Measurements from ENCODE around the gene COL5A3.

Gene COL5A3

DNA sequence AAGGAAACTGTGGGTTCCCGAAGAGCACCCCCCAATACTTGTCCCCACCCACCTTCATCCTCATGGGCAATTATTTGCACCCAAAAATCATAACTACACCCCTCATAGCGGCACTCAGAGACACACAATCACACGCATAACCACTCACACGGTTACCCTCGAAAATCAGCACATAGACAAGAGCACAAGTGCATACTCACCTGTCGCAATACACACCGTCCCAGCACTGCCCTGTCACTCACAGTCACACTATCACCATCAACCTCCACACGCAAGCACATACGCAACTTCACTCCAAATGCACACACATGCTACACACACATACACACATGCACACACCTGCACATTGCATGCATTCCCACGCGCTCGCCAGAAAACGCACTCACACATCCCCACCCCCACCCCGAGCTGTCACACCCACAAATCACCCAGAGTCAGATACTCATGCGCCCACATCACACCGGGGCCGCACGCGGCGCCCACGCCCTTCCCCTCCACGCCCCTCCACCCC is 535 bp downstream of the COL5A3 start:
- DNase-seq: no peak

DNA sequence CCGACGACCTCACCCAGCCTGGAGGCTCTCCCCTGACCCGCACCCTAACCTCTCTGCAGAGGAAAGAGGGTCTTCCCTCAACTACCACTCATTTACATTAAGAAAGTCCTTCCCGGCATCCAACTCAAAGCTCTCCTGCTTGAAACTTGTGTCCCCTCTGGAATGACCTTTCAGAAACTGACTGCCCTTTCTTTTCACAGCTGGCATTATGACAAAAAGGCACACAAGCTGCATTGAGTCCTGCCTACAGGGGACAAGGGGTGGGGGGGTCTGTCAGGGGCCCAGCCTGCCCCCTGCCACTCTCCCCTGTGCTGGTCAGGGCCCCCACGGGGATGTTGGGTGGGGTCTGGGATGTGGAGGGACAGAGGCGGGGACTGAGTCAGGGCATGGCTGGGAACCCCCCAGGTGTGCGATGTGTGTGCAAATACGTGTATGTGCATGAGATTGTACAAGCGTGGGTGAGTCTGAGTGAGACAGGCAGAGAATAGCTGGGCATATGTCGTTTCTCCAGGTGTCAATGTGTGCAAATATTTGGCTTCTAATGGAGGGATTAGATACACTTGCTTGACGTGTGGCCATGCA is 2.0 kb downstream of the COL5A3 start:
- no peak for DNase-seq

DNA sequence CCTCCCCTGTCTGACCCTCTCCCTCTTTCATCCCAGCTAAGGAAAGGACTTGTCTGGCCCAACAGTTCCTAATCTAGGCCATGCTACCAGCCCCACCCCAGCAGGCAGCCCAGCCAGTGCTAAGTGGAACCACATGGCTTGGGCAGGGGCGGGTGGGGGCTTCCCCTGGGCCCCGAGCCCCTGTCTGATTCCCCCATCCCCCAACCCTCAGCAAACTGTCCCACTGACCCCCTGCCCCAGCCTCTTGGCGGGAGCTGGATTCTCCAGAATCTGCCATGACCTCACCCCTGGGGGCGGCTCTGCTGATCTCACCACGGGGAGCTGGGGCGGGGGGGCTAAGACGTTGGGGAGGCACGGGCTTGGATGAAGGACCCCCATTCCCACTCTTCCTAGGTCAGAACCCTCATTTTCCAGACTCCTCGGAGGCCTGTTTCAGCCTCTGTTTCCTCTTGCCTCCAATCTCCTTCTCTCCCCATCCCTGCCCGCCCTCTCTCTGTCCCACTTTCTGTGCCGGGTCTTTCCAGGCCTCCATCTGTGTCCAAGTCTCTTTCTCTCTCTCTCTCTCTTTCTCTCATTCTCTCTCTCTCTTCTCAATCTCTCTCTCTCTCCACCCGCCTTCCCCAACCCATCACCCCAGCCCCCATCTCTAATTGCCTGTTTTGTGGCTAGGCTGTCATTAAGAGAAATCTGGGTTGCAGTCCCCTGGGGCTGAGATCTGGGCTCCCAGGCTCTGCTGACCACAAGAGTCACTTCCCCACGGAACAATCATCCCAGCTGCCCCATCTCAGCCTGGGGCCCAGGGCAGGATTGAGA is 2.7 kb downstream of the COL5A3 start:
- no peak for DNase-seq

DNA sequence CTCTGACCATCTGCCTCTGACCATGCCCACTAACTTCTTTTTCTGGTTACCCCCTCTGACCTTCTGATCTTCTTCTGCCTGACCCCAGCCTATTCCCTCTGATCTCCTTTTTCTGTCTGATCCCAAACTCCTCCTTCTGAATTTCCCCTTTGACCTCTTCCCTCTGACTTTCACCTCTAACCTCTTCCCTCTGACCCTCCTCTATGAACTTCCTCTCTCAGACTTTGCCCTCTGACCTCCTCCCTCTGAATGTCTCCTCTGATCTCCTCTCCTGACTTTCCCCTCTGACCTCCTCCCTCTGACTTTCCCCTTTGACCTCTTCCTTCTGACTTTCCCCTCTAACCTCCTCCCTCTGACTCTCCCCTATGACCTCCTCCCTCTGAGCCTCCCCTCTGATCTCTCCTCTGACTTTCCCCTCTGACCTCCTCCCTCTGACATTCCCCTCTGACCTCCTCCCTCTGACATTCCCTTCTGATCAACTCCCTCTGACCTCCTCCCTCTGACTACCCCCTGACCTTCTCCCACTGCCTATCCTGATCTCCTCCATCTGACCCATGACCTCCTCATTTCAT is 3.5 kb downstream of the COL5A3 start:
- DNase-seq: no peak

DNA sequence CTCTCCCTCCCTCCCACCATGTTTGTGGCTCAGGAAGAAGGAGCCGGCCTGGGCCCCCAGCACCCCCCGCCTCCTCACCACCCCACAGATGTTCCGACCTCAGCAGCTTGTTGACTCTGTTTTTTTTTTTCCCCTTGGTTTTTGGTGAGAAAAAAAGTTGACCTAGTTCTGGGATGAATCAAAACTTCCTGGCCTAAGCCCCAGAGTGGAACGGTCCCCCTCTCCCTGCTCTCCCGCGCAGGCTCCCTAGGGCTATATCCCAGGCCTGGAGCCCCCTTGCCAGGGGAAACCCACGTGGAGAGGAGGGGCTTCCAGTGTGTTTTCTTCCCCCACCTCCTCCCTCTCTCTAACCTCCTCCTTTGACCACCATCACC is 4.0 kb downstream of the COL5A3 start:
- no peak for DNase-seq

DNA sequence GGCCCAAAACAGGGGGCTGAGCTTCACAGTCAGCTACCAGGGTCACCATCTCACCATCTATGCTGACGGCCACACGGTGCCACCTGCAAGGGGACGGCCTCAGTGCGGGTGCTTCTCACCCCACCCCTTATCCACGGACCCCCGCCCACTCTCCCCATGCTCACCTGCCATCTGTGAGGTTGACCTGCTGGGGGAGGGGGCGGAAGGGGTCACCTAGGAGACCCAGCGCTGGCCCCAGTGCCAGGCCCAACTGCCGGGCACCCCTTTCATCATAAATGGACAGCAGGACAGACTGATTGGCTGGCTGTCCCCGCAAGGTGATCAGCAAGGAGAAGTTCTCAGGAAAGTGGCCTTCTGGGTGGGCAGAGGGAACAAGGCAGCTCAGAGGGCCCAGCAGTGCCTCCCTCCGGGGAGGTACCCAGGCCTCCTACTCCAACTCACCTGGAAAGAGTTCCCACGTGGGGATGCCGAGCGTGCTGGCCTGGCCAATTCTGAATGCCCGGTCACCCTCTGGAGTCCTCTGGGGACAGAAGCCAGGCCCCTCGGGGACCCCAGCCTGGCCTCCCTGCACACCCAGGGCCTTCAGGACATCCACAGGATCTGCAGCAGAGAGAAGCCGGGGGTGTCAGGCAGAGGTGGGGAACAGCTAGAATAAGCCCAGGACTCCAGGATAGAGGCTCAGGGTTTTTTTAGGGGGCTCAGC is 4.5 kb downstream of the COL5A3 start:
- DNase-seq: no peak

DNA sequence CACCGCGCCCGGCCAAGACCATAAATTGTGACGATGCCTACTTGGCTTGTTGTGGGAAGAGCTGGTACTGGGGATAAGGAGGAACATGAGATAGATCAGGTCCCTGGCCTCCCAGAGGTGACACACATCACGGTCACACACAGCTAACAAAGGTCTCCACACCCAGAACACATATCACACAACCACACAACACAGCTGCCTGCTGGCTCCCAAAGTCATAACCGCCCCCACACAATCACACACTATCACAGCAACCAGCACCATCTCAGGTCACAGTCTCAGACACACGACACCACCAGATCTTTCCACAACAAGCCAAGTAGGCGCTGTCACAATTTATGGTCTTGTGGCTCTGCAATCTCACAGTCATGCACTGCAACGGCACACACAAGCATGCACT is 5.7 kb downstream of the COL5A3 start:
- DNase-seq: no peak

DNA sequence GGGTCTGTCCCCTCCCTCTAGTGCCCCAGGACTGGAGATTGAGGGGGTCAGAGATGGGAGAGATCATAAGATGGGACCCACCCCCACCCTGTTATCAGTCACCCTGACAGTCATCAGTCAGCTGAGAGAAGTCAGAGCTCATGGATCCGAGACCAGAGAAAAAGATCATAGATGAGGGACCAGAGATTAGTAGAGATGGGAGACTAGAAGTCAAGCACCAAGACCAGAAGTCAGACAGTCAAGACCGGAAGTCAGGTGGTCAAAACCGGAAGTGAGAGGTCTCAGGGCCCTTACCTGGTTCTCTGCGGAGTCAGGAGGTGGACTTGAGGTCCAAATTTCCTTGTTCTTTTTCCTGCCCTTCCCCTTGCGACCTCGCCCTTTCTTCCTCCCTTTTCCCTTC is 7.0 kb downstream of the COL5A3 start:
- no peak for DNase-seq

DNA sequence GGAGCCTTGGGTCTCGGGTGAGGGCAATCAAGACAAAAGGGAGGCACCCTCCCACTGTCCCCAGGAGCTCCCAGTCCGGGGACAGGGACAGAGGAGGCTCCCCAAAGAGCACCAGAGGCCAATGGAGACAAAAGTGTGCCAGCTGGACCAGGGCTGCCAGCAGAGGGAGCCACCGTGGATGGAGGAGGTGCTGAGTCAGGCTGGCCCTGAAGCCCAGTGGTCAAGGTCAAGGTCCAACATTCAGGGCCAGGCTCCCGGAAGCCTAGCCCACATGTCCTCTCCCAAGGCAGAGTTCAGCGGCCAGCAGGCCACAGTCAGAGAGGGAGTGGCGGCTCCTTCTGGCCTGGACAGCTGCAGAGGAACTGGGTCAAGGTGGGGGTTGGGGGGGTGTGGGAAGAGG is 8.4 kb downstream of the COL5A3 start:
- DNase-seq: no peak

DNA sequence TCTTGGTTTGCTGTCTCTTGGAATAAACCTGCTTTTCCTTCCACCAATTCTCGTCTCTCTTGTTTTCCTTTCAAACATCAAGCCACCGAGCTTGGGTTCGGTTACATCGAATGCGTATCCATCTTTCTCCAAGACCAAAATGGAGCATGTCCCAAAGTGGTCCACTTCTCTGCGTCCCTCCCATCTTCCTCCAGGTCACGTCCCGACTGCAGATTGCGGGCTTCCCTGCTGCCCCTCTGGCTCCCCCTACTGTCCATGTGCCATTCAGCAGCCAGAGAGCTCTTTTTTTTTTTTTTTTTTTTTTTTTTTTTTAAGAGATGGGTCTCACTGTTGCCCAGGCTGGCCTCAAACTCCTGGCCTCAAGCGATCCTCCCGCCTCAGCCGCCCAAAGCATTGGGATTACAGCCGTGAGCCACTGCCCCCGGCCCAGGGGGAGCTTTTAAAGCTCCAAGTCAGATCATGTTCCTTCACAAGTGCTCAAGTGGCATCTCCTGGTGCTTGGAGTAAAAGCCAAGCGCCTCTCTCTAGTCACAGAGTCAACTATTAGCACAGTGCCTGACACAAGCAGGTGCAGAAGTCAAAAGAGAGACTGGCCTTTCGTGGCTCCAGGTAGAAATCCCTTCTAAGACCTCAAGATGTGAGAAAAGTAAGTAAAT is 10.0 kb downstream of the COL5A3 start:
- peak; percentile 47 to 54 for DNase-seq

DNA sequence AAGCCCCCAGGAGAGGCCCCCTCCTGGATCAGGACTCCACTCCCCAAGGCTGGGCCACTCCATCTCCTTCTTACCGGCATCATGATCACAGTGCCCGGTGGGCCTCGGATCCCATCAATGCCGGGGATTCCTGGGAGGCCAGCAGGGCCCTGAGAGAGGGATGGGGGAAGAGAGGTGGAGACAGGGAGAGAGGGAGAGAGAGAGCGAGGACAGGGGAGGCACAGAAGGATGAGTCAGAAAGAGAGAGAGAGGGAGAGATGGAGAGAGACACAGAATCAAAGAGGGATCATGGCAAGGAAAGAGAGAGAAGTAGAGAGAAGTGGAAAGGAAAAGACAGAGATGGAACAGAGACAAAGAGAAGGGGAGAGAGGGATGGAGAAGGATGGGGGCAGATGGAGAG is 13.8 kb downstream of the COL5A3 start:
- no peak for DNase-seq

DNA sequence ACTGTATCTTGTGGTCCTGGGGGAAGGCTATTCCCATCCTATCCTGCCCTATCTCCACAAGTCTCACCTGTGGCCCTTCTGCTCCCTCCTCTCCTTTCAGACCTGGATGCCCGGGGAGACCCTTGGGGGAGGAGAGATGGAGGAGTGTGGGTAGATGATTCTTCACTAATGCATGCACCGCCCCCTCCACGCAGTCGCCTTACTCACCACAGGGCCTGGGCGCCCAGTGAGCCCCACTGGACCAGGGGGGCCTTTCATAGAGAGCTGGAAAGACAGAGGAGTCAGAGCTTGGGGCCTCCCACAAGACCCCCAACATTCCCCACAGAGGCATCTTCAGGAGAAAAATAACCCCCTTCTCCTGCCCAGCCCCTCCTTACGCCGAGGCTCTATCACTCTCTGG is 14.3 kb downstream of the COL5A3 start:
- DNase-seq: no peak

DNA sequence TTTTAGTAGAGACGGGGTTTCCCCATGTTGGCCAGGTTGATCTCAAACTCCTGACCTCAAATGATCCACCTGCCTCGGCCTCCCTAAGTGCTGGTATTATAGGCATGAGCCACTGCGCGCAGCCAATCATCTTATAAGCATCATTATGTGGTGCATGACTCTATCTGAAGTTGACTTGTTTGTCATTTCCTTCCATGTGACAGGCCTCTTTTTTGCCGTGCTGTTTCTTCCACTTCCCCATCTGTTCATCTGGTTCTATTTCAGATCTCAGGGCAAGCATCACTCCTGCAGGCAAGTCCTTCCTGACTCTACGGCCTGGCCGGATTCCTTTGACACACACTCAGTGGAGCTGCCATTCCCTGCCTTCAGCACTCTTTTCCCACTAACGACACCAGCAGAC is 15.2 kb downstream of the COL5A3 start:
- no peak for DNase-seq

DNA sequence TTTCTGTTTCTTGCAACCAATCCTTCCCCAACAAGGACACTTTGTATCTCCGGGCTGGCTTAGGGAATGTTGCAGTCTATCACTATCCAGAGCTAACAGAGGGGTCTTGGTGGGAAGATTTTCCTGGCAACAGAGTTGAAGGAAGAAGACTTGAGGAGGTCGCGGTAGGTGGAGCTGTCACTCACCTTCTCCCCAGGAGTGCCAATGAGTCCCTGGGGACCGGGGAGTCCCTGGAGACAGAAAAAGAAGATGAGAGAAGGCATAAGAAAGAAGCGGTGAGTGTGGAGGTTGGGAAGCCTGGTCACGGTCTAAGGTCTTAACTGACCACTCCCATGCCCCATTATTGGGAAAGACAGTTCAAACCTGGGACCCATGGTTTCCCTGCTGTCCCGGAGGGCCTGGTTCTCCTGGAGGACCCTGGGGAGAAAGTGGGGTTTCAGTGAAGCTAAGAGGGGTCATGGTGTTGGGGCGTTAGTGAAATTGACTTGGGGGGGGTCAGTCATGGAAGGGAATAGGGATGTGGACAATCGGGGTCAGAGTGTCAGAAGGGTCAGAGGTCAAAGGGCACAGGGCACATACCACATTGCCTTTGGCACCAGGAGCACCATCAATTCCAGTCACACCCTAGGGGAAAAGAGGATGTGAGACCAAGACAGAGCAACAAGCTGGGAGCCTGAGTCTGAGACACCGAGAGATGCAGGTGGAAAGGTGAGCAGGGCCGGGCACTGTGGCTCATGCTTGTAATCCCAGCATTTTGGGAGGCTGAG is 18.7 kb downstream of the COL5A3 start:
- DNase-seq: no peak

DNA sequence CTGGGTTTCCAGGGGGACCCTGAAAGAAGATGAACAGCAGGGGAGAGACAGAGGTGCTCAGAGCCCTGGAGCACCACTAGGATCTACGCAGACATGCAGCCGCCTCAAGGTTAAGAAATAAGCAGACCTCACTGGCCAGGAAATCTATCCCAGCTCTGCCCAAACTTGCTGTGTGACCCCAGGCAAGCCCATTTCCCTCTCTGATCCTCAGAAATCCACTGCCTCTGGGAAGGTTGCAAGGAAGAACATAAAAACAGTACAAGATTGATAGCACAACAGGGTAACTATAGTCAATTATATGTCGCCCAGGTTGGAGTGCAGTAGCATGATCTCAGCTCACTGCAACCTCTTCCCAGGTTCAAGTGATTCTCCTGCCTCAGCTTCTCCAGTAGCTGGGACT is 20.8 kb downstream of the COL5A3 start:
- DNase-seq: no peak

DNA sequence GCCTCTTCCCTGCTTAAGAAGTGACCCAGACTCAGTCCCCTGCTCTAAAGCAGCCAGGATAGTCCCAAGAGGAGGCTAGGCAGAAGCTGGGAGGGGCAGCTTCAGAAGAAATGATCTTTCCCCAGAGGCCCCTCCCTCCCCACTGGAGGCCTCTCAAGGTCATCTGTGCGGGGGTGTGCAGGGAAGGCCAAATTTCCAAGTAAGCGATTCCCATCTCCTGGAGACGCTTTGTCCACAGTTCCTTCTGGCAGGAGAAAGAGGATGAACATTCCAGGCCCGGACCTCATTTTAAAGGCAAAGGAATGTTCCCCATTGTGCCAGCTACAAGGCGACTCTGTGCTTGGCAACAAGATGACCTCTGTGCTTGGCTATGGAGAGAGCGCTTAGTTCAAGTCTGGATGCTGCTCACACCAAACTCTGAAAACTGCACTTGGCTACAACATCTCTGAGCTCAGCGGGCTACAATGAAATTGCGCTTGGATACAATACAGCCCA is 23.5 kb downstream of the COL5A3 start:
- DNase-seq: no peak

DNA sequence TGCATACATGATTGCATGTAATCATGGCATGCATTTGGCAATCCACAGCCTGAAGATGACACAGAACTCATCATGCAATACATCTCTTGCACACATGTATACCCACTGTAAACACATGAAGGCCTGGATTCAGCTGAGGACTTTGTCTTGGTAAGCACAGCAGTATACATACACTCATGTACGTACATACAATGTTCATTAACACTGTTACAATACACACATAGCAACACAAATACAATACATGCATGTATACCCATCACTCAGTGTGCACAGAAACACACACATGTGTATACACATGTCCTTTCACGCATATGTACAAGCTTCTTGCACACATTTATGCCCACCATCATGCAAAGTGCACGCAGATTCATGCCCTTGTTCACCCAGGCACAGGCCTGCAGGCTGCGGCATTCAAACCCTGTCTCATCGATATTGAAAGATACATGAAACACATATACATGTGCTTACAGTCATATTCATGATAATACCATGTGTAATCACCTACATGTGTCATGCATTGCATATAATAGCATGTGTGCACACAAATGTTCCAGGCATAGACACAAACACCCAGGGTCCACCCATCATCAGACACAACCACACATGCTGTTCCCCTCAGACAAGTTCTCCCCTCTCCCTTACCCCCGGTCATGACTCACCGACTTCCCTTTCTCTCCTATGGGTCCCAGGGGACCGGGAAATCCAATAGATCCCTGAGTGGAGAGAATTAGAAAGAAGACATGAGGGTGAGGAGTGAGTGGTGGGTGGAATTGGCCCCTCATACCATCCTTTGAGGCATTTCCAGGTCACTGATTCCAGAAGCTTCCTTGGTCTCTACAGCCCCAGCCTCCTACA is 28.7 kb downstream of the COL5A3 start:
- no peak for DNase-seq

DNA sequence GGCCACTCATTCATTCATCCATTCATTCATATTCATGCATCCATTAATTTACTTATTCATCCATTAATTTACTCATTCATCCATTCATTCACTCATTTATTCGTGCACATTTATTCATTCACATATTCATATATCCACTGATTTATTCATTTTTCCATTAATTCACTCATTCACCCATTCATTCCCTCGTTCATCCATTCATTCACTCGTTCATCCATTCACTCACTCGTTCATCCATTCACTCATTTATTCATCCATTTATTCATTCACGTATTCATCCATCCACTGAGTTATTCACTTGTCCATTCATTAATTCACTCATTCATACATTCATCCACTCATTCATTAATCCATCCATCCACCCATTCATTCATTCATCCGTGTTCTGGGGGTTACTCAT is 38.2 kb downstream of the COL5A3 start:
- no peak for DNase-seq

DNA sequence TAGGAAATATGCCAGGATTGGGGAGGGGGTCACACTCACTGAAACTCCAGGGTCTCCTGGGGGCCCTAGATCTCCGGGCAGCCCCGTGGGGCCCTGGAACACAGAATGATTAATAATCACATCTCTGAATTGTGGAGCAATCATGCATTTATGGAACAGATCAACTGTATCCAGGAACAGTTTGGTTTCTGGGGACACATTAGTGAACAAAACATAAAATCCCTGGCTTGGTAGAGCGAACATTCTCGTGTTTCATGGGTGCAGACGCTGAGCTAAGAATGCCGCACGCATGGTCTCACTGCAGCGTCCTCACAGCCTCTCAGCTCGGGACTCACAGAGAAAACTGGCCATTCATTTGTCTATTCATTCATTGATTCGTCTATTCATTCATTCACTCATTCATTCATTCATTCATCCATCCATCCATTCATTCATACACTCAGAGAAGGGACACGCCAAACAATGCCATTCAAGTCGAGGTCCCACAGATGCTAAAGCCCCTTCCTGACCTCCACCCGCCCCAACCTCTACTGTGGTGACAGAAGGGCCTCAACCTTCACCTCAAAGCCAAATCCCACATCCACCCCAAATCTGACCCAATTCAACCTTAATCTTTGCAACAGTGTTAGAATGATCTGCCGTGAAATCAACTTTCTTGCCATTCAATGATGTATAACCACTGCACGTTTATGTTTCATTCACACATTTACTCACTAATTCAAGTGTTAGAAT is 39.0 kb downstream of the COL5A3 start:
- DNase-seq: no peak

DNA sequence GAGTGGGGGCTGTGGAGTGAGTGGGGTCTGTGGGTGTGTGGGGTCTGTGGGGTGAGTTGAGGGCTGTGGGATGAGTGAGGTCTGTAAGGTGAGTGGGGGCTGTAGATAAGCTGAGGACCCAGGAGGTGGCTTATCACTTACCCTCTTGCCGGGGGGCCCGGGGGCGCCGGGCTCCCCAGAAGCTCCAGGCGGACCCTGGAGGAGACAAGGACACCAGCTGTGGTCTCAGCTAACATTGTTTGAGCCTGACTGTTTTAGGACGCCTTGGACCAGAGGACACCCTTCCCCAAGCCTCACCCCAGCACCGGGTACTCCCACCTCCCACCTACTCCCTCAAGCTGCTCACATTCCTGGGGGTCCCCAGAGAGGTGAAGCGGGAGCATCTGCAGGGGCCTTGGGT is 39.8 kb downstream of the COL5A3 start:
- DNase-seq: no peak

DNA sequence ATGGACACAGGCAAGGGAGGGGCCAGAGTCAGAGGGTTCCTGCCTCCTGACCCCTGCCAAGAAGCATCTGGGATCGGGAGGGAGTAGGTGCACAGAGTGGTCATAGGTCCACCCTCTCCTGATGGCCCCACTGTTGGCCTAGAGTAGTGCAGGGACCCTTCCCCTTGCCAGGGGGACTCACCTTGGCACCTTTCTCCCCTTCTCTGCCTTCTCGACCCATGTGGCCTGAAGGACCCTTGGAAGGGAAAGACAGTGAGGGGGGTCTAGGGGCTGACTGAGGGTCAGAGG is 40.7 kb downstream of the COL5A3 start:
- no peak for DNase-seq

All from NCI-H2081 (cell line).